GM21619 (cell line): ENCODE data around the gene CHP2.
"Not testable (repeated sequence)": the region's sequence is repeated elsewhere in the genome, so short reads cannot be mapped to it uniquely, and the experiment has no call there.

Experiments
- ATAC-seq: cut with Tn5 transposase; IDR thresholded peaks from one replicate; pipeline ENCODE4 v1.9.1; 2021; ENCODE audit not compliant: unreplicated experiment

The CHP2 gene

DNA sequence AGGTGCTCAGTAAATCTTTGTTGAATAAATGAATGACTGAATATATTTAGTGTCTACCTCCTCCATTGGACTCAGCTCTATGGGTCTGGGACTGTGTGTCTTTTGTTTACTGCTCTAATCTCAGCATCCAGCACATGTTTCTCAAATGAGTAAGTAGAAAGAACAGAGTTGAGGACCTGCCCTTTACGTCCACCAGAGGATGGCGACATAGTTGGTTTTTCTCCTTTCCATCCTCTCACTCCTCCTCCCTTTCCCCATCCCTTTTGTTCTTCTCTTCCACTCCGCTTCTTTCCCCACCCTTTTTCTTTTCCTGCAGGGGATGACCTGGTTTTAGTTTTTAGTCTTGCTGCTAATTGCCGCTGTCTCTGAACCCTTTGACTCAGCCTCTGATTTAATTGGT, 12.1 kb upstream of the CHP2 start:
- no peak for ATAC-seq

DNA sequence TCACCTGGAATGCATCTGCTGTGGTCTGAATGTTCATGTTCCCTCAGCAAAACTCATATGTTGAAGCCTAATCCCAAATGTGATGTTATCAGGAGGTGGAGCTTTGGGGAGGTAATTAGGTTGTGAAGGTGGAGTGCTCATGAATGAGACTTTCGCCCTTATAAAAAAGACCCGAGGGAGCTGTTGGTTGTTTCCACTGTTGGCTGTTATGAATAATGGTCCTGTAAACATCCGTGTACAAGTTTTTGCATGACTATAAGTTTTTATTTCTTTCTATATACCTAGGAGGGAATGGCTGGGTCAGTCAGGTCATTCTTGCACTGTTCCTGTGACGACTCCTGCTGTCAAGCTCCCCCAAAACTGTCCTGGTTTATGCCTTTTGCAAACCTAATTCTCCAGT, 9.6 kb upstream of the CHP2 start:
- ATAC-seq, result no peak

DNA sequence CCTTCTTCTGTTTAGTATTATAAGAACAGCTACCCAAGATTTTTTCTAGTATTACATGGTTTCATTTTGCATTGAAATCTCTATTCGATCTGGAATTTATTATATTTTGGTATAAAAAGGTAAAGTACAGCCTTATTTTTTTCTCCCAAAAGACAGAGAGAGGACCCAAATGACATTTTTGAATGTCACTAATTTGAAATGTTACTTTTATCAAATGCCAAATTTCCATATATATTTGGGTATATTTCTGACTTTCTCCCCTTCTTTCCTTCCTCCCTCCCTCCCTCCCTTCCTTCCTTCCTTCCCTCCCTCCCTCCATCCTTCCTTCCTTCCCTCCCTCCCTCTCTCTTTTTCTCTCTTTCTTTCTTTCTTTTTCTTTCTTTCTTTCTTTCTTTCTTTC, 6.2 kb upstream of the CHP2 start:
- ATAC-seq, result no peak

DNA sequence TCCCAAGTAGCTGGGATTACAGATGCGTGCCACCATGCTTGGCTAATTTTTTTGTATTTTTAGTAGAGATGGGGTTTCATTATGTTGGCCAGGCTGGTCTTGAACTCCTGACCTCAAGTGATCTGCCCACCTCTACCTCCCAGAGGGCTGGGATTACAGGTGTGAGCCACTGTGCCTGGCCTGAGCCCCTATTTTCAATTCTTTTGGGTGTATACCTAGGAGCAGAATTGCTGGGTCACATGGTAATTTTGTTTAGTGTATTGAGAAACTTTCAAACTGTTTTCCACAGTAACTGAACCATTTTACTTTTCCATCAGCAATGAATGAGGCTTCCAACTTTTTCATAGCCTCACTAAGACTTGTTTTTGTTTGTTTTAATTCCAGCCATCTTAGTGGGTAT, 3.8 kb upstream of the CHP2 start:
- ATAC-seq, result not testable (repeated sequence)

DNA sequence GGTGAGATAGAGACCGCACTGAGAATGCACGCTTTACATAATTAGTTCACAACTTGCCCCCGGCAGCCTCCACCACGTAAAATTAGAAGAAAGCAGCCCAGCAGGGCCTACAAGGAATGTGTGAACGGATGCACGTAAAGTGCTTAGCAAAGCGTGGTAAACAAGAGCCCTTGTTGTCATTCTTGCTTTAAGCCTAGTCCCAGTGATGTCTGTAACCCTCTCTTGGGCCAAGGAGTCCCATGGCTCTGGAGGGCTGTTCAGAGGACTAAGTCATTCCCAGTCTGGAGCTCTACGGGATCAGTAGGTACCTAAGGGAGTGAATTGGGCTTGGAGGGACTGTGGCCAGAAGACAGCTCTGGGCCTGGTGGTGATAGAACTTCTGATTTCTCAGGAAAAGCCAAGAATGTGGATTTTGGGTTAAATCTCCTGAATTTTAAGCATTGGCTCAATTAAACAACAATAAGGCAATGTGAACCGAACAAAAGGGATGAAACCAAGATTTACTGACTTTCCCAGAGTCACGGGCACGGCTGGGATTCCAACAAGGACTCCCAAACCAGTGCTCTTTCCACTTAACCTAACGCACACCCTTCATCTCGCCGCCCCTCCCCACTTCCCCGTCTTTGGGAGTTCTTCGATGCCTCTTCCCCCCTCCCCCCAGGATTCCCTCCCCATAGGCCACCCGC, 775 bp upstream of the CHP2 start:
- ATAC-seq, result no peak

DNA sequence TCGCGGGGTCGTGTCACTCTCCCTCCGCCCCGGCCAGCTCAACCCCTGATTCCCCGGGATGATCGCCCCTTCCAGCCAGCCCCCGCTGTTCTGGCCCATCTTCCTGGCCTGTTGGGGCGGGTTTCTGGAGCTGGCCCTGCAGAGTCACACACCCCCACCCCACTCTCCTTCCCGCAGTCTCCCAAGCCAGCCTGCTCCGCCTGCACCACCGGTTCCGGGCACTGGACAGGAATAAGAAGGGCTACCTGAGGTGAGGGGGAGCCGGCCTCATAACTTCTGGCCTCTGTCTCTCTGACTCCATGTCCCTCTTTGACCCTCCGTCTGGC, 621 bp downstream of the CHP2 start:
- ATAC-seq, result no peak

DNA sequence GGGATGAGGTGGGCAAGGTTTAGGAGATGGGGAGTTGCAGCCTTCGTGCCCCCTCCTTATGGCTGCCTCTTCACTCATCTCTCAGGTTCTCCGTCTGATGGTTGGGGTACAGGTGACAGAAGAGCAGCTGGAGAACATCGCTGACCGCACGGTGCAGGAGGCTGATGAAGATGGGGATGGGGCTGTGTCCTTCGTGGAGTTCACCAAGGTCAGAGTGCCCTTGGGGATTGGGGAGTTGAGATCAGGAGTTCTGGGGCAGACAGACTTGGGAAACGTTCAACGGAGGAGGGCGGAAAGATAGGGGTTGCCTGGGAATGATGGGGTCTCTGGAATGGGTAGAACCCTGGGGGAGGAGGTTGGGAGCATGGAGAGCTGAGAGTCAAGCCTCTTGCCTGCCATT, 2.3 kb downstream of the CHP2 start:
- no peak for ATAC-seq

DNA sequence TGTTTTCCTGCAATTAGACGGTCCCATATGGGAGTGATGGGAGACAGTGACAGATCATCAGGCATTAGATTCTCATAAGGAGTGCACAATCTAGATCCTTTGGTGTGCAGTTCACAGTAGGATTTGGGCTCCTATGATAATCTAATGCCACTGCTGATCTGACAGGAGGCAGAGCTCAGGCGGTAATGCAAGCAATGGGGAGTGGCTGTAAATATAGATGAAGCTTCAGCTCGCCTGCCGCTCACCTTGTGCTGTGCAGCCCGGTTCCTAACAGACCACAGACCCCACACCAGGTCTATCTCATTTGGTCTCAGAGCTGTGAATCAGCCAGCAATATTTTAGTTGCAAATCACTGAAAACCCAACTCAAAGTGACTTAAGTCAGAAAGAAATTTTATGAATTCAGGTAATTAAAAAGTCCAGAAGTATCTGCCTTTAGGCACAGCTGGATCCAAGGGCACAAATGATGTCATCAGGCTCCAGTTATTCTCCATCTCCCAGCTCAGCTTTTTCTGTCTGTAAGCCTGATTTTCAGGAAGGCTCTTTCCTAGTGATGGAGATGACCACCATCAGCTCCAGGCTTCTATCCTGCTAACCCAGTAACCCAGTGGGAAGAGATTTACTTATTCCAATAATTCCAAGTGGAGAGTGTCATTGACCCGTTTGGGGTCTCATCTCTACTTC, 3.3 kb downstream of the CHP2 start:
- ATAC-seq, result no peak

DNA sequence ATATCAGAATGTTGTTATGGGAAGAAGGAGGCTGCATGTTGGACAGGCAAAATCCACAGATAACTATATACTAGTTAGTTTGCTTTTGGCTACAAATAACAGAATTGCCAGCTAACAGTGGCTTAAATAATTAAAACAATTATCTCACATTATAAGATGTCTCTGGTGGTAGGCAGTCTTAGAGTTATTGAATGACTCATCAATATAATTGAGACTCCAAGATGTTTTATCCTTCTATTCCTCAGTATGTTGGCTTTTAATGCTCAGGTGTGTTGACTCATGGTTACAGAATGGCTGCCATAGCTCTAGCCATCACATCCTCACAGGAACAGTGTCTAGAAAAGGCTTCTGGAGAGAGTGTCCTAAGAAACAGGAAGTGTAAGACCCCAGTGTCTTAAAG, 11.1 kb downstream of the CHP2 start:
- no peak for ATAC-seq

DNA sequence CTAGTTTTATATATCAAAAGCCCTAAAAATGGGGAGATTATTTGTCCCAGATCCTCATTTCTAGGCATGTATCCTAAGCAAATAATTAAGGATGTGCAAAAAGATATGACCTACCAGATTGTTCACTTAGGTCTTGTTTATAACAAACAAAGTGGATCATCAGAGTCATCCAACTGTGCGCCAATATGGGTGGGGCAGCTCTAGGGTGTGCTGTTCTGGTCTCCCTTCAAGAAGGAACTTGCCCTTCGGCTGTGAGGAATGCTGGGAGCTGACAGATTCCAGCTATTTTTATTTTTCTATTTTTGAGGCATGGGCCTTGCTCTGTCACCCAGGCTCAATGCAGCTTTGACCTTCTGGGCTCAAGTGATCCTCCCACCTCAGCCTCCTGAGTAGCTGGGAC, 13.8 kb downstream of the CHP2 start:
- no peak for ATAC-seq

DNA sequence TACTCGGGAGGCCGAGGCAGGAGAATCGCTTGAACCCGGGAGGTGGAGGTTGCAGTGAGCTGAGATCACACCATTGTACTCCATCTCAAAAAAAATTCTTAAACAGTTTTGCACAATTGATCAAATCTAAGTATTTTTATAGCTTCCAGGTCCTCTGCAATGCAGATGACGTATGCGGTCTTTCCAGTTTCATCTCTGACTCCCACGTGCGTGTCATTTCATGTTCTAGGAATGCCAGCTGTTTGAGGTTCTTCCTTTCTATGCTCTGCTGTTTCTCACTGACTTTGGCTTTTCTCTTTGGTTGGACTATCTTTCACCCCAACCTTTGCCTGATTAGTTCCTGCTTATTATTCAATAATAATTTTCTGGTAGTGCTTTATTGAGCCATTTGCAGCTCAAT, 16.2 kb downstream of the CHP2 start:
- no peak for ATAC-seq

DNA sequence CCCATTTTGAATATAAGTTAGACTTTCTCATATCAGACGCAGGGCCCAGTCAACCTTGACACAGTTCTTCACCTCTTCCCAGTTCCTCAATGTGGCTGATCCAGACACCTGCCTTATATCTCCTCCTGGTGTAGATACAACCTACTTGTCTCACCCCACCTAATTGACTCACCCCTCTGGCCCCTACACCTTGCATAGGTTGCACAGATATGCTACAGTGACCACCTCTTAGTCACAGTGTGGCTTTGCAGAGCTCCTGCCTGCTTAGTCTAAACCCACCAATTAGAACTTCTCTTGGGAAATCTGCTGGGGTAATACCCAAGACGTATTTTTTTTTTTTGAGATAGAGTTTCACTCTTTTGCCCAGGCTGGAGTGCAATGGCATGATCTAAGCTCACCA, 16.8 kb downstream of the CHP2 start:
- ATAC-seq, result no peak

DNA sequence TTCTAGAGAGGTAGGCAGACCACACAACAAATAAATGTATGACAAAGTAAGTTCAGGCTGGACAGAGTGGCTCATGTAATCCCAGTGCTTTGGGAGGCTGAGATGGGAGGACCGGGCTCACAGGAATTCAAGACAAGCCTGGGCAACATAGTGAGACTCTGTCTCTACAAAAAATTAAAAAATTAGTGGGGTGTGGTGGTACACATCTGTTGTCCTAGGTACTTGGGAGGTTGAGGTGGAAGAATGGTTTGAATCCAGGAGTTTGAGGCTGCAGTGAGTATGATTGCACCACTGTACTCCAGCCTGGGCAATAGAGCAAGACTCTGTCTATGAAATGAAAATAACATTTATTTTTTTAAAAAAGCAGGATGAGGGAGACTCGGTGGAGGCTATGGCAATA, 18.5 kb downstream of the CHP2 start:
- ATAC-seq, result no peak

DNA sequence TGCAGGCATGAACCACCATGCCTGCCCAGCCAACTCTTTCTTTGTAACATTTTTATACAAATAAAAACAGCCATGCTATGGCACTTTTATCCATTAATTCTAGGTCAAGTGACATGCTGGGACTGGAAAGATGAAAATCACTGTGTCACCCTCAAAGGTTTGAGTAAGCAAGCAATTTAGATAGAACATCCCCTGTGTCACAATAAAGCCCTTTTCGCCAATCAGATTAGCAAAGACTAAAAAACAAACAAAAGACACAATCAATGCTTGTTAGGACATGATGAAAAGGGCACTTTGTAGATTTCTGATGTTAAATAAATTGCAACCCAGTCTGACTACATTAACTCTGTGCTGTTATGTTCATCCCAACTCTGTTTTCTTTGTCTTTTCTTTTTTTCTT, 26.4 kb downstream of the CHP2 start:
- ATAC-seq, result no peak

DNA sequence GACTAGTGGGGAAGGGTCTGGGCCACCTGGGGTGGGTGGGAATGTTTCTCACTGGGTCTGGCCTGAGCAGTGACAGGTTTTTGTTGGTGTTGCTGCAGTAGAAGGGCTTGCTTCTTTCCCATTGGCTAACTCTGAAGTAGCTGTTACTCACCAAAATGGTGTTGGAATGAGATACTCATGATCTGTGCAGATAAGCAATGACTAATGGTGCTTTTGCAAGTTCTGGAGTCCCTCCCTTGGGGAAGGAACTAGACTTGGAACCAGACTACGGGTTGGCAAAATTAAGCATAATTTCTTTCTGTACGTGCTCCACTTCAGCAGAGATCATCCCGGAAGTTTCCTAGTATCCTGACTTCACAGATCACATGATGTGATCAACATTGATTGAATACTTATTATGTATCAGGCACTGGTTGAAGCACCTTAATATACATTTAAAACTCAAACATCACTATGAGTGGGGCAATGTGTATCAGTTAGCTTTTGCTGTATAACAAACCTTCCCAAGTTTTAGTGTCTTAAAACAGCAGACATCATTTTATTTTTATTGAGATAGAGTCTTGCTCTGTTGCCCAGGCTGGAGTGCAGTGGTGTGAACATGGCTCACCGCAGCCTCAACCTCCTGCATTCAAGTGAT, 30.1 kb downstream of the CHP2 start:
- no peak for ATAC-seq

DNA sequence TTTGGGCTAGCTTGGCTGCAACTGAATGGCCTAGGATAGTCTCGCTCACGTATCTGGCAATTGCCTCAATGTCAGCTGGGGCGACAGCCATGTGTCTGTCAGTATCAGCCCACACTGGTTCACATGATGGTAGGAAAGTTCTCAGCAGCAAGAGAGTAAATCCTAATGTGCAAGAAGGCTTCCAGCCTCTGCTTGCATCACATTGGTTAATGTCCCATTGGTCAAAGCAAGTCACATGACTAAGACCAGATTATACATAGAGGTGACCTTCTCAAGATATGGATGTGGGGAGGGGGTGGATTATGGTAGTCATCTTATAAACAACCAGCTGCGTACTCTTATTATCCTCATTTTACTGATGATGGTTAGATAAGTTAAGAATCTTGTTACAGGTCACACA, 31.0 kb downstream of the CHP2 start:
- no peak for ATAC-seq

DNA sequence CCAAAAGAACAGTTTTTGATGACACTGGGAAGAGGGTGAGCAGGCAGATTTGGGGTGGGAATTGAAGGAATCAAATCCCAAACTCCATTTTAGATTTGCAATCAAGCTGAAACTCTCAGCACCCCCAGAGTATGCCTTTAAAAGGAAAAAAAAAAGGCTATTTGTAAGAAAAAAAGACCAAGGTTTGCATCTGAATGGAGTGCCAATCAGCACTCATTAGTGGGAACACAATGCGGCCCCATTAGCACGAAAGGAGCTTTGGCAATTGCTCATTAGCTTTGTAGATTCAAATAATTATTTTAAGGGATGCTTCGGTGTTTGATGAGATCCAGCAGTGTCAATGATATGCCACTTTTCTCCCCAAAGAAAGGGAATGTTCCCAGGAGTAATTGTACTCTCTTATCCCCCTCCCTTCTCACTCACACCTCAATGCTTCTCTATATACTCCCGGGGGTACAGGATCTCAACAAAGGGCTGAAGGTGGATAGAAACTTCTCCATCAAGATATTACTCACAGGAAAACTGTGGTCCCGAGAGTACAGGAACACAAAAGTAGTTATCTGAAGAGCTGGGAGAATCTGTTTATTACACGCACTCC, 32.2 kb downstream of the CHP2 start:
- no peak for ATAC-seq

DNA sequence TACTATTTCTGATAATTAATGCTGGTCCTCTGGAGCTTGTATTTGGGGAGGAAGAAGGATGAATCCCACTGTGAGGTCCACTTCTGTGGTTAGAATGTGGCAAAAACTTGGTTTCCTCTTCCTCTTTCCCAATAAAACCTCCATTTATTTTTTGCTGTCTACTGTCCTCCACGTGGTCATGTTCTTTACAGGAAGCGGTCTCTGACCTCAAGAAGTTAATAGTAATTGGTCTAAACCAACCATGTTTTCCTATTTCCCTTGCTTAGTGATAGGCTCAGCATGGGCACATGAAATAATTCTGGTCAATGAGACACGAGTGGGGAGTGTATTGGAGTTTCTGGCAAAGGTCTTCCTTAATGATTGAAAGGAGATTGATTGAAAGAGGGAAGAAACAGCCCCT, 33.9 kb downstream of the CHP2 start:
- ATAC-seq, result no peak

DNA sequence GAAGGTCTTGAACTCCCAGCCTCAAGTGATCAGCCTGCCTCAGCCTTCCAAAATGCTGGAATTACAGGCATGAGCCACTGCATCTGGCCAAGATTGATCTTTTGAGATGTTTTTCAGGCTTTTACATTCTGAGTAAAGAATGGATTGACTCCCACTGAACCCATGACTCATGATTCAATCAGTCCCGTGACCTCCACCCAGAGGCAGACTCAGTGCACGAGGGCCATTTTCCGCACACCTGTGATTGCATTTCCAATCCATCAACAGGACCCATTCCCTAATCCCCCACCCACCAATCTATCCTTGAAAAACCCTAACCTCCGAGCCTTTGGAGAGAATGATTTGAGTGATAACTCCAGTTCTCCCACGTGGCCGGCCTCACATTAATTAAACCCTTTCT, 40.6 kb downstream of the CHP2 start:
- ATAC-seq, result no peak

DNA sequence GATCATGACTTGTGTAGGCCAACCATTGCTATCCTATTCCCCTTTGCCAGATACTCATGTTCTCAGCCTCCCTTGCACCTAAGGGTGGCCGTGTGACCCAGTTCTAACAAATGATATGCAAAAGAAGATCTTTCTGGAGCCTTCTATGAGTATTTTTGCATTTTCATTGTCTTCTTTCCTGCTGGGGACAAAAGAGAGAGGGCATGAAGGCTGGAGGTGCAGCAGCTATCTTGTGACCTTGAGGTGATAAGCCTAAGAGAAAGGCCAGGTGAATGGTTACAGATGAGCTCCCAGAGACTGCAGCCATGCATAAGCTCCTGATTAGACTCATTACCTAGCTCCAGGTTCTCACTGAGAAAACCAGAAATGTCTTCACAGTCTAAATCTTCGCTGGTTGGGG, 42.1 kb downstream of the CHP2 start:
- ATAC-seq, result no peak

DNA sequence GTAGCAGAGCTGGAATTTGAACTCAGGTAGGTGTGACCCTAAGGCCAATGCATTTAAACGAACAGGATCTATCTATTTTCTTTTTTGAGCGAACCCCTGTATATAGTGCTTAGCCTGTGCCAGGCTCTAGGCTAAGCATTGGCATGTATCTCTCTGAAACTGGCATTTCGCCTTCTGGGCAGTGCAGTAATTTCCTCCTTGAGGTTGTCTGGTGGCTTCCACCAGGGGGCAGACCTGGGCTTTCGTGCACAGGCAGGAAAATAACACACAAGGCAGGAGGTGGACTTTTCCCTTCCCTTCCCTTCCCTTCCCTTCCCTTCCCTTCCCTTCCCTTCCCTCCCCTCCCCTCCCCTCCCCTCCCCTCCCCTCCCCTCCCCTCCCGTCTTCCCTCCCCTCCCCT, 46.6 kb downstream of the CHP2 start:
- no peak for ATAC-seq

DNA sequence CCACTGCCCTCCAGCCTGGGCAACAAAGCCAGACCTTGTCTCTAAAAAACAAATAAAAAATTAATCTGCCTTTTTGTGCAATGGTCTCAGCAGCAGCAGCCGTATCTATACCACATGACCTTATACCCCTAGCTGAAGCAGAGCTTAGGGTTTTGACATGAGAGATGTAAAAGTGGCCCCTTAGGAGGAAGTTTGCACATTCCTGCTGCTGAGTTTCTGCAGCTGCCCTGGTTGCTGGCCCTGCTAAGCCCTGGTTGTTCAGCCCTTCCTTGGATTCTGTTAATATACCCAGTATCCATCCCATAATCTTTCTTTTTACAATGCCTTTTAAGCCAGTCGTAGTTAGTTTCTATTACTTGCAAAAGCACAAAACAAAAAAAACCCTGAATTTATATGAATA, 48.0 kb downstream of the CHP2 start:
- no peak for ATAC-seq
